Mononuclear cell (primary cell): ENCODE data around the gene PIAS4. TPM values are rescaled to one million over a fixed set of nuclear protein-coding genes. Genes with fewer than 3 reads are reported as not detected.

Experiments used
- H3K27me3 ChIP-seq: 2 replicates; pipeline ENCODE4 v1.6.0; 2011; ENCODE audit warnings: low read length, control low read depth; ENCODE audit not compliant: insufficient read depth
- H3K4me1 ChIP-seq: 2 replicates; pipeline ENCODE4 v1.5.1; 2011; ENCODE audit warnings: mild to moderate bottlenecking, low read length, control low read depth; ENCODE audit not compliant: insufficient read depth
- H3K4me3 ChIP-seq: 2 replicates; pipeline ENCODE4 v1.5.1; 2011; ENCODE audit warnings: mild to moderate bottlenecking, low read length, moderate library complexity
- H3K9me3 ChIP-seq: 2 replicates; pipeline ENCODE4 v1.5.1; 2011; ENCODE audit warnings: low read depth, mild to moderate bottlenecking, control low read depth, low read length
- total RNA-seq: library from RNA; depleted of rRNA; stranded (reverse); fragments of >200 nt; gene quantifications from one replicate; pipeline ENCODE4 v1.2.3, GENCODE V29; 2012

Gene PIAS4
- total RNA-seq, 1 donor: 12.0 TPM

DNA sequence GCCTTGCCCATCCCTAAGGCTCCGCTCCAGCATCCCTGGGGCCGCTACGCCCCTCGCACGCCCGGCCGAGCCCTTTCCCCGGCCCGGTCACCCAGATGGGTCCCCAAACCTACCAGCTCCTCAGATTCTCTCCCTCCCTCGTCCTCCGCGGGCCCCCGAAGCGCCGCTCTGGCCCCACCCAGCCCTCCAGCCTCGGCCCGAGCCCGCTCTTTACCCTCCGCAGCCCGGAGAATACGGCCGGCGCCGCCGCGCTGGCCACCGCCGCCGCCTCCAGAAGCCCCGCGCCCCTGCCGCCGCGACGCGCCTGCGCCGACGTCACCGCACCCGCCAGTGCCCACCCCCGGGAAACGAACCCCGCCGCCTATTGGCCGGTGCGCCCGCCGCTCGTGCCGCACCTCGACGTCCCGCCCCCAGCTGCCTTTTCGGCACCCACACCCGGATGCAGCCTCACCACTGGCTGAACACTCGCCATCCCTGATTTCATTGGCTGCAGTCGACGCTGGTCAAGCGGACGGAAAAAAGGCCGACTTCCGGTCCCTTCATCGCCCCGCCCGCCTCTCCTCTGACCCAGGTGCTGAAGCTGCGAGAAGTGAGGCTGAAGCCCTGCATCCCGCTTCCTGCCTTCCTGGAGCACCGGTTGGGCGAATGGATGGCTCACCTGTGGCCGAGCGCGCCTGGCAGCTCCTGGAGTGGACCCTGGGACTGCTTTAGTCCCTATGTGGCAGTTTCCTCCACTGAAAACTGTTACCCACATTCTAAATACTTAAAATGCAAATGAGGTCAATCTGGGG, 36.5 kb upstream of the PIAS4 start, which contains the start of gene DAPK3:
TSS of gene DAPK3 (minus strand) at position 292 of the 791 bp plus-strand sequence. CDS start 1,364 bp downstream, outside the sequence.
- H3K4me3 ChIP-seq: peak within 1 kb of the TSS; percentile 73

GRCh38 chr19:3975144-3975543, 32.4 kb upstream of the PIAS4 start:
- H3K27me3 ChIP-seq: no peaks in the 10 kb centered on the region
- peaks cover 10% of the 10 kb centered on the region for H3K4me1 ChIP-seq
- no peaks in the 10 kb centered on the region for H3K9me3 ChIP-seq
- no peak overlapping the region for H3K4me3 ChIP-seq

More for the DNA sequence above, 36.5 kb upstream of the PIAS4 start, which contains the start of gene DAPK3:
- no peaks in the 10 kb centered on the region for H3K9me3 ChIP-seq
- peaks cover 22% of the 10 kb centered on the region for H3K4me1 ChIP-seq
- no peaks in the 10 kb centered on the region for H3K27me3 ChIP-seq

GRCh38 chr19:3975637-3976087, 31.9 kb upstream of the PIAS4 start:
- Histone ChIP-seq H3K9me3 (no peaks in the 10 kb centered on the region), H3K4me3 (no peak overlapping the region), H3K4me1 (peaks cover 7% of the 10 kb centered on the region), H3K27me3 (no peaks in the 10 kb centered on the region)

- Histone ChIP-seq H3K4me3 (no peak overlapping the region), H3K27me3 (no peaks in the 10 kb centered on the region), H3K9me3 (no peaks in the 10 kb centered on the region), H3K4me1 (peaks cover under 1% of the 10 kb centered on the region)
Observed at GRCh38 chr19:3976495-3977241, 30.9 kb upstream of the PIAS4 start.

GRCh38 chr19:3977242-3978143, 30.0 kb upstream of the PIAS4 start:
- Histone ChIP-seq H3K4me1 (no peaks in the 10 kb centered on the region), H3K4me3 (no peak overlapping the region), H3K27me3 (no peaks in the 10 kb centered on the region), H3K9me3 (no peaks in the 10 kb centered on the region)

GRCh38 chr19:3978145-3978544, 29.4 kb upstream of the PIAS4 start:
- no peaks in the 10 kb centered on the region for H3K27me3 ChIP-seq
- H3K4me1 ChIP-seq: peaks cover under 1% of the 10 kb centered on the region
- H3K4me3 ChIP-seq: no peak overlapping the region
- no peaks in the 10 kb centered on the region for H3K9me3 ChIP-seq

DNA sequence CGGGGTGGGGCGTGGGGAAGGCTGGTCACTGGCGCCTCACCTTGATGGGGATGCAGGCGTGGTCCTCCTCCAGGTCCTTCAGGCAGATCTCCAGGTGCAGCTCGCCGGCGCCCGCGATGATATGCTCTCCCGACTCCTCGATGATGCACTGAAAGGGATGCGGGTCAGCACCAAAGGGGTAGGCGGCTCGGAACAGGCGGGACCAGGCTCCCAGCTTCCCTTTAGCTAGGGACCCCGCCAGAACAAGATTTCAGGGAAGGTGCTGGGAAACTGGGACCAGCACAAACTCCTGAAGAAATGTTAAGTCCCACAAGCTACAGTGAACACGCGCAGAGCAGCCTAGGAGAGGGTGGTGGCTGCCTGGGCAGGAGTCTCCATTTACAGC, 28.3 kb upstream of the PIAS4 start:
- Histone ChIP-seq H3K27me3 (no peaks in the 10 kb centered on the region), H3K9me3 (no peaks in the 10 kb centered on the region), H3K4me3 (no peak overlapping the region), H3K4me1 (peaks cover 12% of the 10 kb centered on the region)

GRCh38 chr19:3979674-3980352, 27.7 kb upstream of the PIAS4 start:
- H3K4me3 ChIP-seq: no peak overlapping the region
- peaks cover 15% of the 10 kb centered on the region for H3K4me1 ChIP-seq
- H3K9me3 ChIP-seq: no peaks in the 10 kb centered on the region
- H3K27me3 ChIP-seq: no peaks in the 10 kb centered on the region

GRCh38 chr19:3980353-3981251, 26.9 kb upstream of the PIAS4 start:
- peaks cover 18% of the 10 kb centered on the region for H3K4me1 ChIP-seq
- H3K9me3 ChIP-seq: no peaks in the 10 kb centered on the region
- H3K4me3 ChIP-seq: no peak overlapping the region
- no peaks in the 10 kb centered on the region for H3K27me3 ChIP-seq

DNA sequence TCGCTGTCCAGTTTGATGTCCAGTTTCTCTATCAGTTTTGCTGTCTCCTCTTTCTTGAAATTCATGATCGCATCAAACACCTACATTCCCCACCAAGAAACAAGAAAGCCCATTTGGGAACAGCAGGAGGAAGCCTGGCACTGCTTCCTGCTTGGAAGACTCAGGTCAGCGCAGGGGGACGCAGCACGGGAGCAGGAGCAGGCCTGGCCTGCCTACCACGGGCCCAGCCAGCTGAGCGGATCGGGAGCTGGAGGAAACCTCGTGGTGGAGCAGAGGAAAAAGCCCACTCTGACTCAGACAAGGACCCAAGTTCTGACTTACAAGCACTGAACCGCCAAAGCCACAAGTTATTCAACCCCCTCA, 26.2 kb upstream of the PIAS4 start:
- no peaks in the 10 kb centered on the region for H3K27me3 ChIP-seq
- H3K4me3 ChIP-seq: no peak overlapping the region
- H3K9me3 ChIP-seq: no peaks in the 10 kb centered on the region
- peaks cover 25% of the 10 kb centered on the region for H3K4me1 ChIP-seq

DNA sequence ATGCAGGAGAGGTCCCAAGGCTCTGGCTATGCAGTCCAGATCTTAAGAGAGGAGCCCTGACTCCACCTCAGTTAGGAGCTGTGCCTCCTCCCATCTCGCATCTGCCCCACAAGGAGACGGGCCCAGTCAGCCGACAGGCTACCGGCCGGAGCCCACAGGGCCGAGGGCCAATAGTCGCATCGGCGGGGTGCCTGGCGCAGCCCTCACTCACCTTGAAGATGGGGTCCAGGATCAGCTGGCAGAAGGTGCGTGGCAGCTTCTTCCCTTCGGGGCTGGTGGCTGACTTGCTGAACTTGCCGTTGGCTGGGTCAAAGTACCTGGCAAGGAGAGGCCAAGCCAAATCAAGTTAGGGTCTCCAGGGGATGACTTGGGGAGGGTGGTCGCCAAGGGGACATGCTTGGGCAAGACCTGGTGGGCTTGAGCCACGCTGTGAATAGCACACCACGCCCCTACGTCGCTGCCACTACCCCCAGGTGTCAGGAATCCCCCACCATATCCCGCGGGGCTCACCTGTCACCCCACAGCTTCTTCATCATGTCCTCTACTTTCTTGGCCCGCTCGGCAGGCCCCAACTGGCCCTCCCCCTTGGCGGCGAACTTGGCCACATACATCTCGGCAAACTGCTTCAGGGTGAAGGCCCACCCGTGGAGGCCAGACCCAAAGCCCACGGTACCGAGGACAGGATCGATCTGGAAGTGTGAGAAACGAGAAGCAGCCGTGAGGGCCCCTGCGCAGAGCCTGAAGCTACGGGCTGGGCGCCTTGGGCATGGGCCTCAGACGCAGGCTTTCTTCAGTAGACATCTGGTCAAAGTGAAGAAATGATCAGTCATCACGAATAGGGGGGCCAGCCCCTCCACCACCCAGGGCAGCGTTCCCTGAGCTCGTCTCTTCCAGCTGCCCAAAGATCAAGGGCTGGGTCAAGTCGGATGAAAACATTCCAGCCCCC, 25.5 kb upstream of the PIAS4 start:
- Histone ChIP-seq H3K4me3 (no peak overlapping the region), H3K4me1 (peaks cover 32% of the 10 kb centered on the region)

DNA sequence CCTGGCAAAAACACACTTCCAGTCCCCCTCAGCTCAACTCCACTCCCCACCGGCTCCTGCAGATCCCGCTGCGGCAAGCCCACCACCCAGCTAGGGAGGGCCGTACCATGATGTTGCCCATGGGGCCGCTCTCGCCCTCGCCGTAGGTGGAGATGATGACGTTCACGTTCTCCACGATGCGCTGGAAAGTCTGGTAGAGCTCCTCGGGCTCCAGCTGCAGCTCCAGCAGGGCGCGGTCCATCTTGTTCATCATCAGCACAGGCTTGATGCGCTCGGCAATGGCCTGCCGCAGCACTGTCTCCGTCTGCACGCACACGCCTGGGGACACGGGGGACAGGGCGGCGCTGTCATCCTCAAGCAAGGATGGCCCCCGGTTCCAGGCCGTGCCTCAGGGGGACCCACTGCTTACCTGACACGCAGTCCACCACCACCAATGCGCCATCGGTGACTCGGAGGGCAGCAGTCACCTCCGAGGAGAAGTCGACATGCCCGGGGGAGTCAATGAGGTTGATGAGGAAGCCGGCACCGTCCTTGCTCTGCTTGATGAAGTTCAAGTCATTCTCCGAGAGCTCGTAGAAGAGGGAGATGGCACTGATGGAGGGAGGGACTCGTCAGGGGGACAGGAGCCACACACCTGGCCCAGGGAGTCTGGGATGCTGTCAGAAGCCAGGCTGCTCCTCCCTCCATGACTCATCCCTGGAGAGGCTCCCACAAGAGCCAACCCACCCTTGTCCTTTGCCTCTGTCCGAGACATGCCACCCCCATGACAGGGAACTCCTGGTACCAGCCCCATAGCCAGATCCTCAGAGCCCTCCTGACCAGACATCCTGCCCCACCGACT, 24.6 kb upstream of the PIAS4 start:
- no peaks in the 10 kb centered on the region for H3K27me3 ChIP-seq
- no peak overlapping the region for H3K4me3 ChIP-seq
- no peaks in the 10 kb centered on the region for H3K9me3 ChIP-seq
- H3K4me1 ChIP-seq: peaks cover 41% of the 10 kb centered on the region

More for the DNA sequence above, 25.5 kb upstream of the PIAS4 start:
- Histone ChIP-seq H3K27me3 (no peaks in the 10 kb centered on the region), H3K9me3 (no peaks in the 10 kb centered on the region)
